ENCODE results near the gene DPP4. TPM values are rescaled to one million over a fixed set of nuclear protein-coding genes. Genes with fewer than 3 reads are reported as not detected.

Gene DPP4
- total and polyA plus RNA-seq, 2 donors (not counting 3 experiments of a cell fraction or from before 2014, with no cell fraction given): 0.84 to 6.2 TPM

GRCh38 chr2:162090109-162090508 is 16.1 kb upstream of the DPP4 start:
- ChIA-PET CTCF (interaction anchor here (1.0 to 4.6 kb wide), 5 partner anchors 16 to 82 kb away, joined by 3 to 14 read pairs (median 4); partner anchors contain the start of gene DPP4), POLR2A (no interaction called here)
- no TSS peak for BruUV-seq (replicated peaks)
- Histone ChIP-seq H3K36me3 (ENCODE audit: control insufficient read depth in 2 of 2, extremely low read depth in 1 of 2, insufficient read depth in 2 of 2, low read length in 2 of 2) (no peaks in the 10 kb centered on the region), H3K27me3 (ENCODE audit: control insufficient read depth in 2 of 2, insufficient read depth in 2 of 2, low read length in 2 of 2) (no peaks in the 10 kb centered on the region), H3K27ac (ENCODE audit: insufficient read depth, low read depth, low read length) (no peak overlapping the region), H3K4me3 (replicated peaks in 1 of 3; ENCODE audit: insufficient read depth in 1 of 3, low read depth in 1 of 3, low read length in 3 of 3) (no peak overlapping the region), H3K9me1 (replicated peaks; ENCODE audit: control insufficient read depth, extremely low read depth, insufficient read depth, low read length) (no peaks in the 10 kb centered on the region), H4K20me1 (replicated peaks; ENCODE audit: control insufficient read depth, extremely low read depth, insufficient read depth, low read length) (no peaks in the 10 kb centered on the region), H2AFZ (ENCODE audit: low read depth, low read length) (peak overlapping the region; percentile 30), H3K9ac (replicated peaks; ENCODE audit: extremely low read depth, insufficient read depth, low read length) (no peak overlapping the region), H3K9me3 (replicated peaks; ENCODE audit: control insufficient read depth, insufficient read depth, low read length) (no peaks in the 10 kb centered on the region), H3K79me2 (ENCODE audit: control insufficient read depth, insufficient read depth, low read length) (no peaks in the 10 kb centered on the region), H3K4me1 (ENCODE audit: control insufficient read depth, extremely low read depth, insufficient read depth, low read length) (peaks cover 40% of the 10 kb centered on the region), H3K4me2 (ENCODE audit: insufficient read depth, low read length) (no peak overlapping the region)
- intact Hi-C loops (cut with micrococcal nuclease): no loop called here
- FAIRE-seq: no peak
- peak; percentile 50 for DNase-seq (ENCODE audit: low read depth, low spot score)
- TF ChIP-seq EZH2 (IDR thresholded peaks at IDR 0.05; ENCODE audit: borderline replicate concordance, low read depth, low read length, severe bottlenecking) (no peak), MAX (IDR thresholded peaks at IDR 0.05; ENCODE audit: insufficient read depth, insufficient read length) (no peak), MYC (IDR thresholded peaks at IDR 0.05; ENCODE audit: low read depth, low read length) (no peak), JUN (IDR thresholded peaks at IDR 0.05; ENCODE audit: borderline replicate concordance, insufficient read depth, insufficient read length, low read depth) (peak; percentile 75), FOS (IDR thresholded peaks at IDR 0.05; ENCODE audit: borderline replicate concordance, insufficient read depth, low read length) (peak; percentile 68), POLR2A (IDR thresholded peaks at IDR 0.05; ENCODE audit: low read depth, low read length) (no peak), CTCF (IDR thresholded peaks at IDR 0.05; ENCODE audit: extremely low read depth in 1 of 2, insufficient read depth in 1 of 2, low read depth in 1 of 2, low read length in 2 of 2) (no peak), POLR2AphosphoS5 (IDR thresholded peaks at IDR 0.05; ENCODE audit: insufficient read depth, low read depth, low read length) (no peak), GATA2 (IDR thresholded peaks at IDR 0.05; ENCODE audit: insufficient read depth, insufficient read length, low read depth, low read length) (no peak)
- dilution Hi-C loops (cut with MboI; ENCODE audit: extremely low pct_ligation_motif_present, low sequenced_read_pairs): no loop called here
